MM.1S (cell line): Measurements from ENCODE around the gene PICK1.

Source experiments
- DNase-seq: peaks from one replicate; pipeline ENCODE4 v3.0.0-alpha.2; 2015
- H2AFZ ChIP-seq: fragments of 300-600 bp; sonication (generic); 2 replicates; pipeline ENCODE4 v1.6.0; 2016; ENCODE audit warnings: antibody characterized with exemption, low read length
- H3F3A ChIP-seq: fragments of 300-600 bp; sonication (generic); 2 replicates; pipeline ENCODE4 v1.6.1; 2016; ENCODE audit warnings: mild to moderate bottlenecking, antibody characterized with exemption, low read length, moderate library complexity, mixed read lengths; ENCODE audit not compliant: insufficient read depth
- H3K27ac ChIP-seq: fragments of 300-600 bp; sonication (generic); 2 replicates; pipeline ENCODE4 v1.5.1; 2016; ENCODE audit warnings: mild to moderate bottlenecking, low read length
- H3K27me3 ChIP-seq: fragments of 300-600 bp; sonication (generic); replicated peaks from 2 replicates; pipeline ENCODE4 v1.6.0; 2016; ENCODE audit warnings: low read length; ENCODE audit not compliant: insufficient read depth
- H3K36me3 ChIP-seq: fragments of 300-600 bp; sonication (generic); replicated peaks from 2 replicates; pipeline ENCODE4 v1.6.1; 2016; ENCODE audit warnings: mild to moderate bottlenecking, low read length, mixed read lengths; ENCODE audit not compliant: insufficient read depth
- H3K4me1 ChIP-seq: fragments of 300-600 bp; sonication (generic); 2 replicates; pipeline ENCODE4 v1.6.1; 2016; ENCODE audit warnings: low read length, mixed read lengths
- H3K4me2 ChIP-seq: fragments of 300-600 bp; sonication (generic); 2 replicates; pipeline ENCODE4 v1.6.0; 2016; ENCODE audit warnings: low read depth, low read length
- H3K4me3 ChIP-seq: fragments of 300-600 bp; sonication (generic); 2 replicates; pipeline ENCODE4 v1.5.1; 2016; ENCODE audit warnings: low read length, mixed read lengths
- H3K79me2 ChIP-seq: fragments of 300-600 bp; sonication (generic); 2 replicates; pipeline ENCODE4 v1.6.1; 2016; ENCODE audit warnings: mixed run types, low read length, mixed read lengths
- H3K9ac ChIP-seq: fragments of 300-600 bp; sonication (generic); 2 replicates; pipeline ENCODE4 v1.6.1; 2016; ENCODE audit warnings: low read length, mixed read lengths
- H3K9me2 ChIP-seq: fragments of 300-600 bp; sonication (generic); replicated peaks from 2 replicates; pipeline ENCODE4 v1.6.1; 2016; ENCODE audit warnings: mild to moderate bottlenecking, low read length, mixed read lengths; ENCODE audit not compliant: insufficient read depth
- H3K9me3 ChIP-seq: fragments of 300-600 bp; sonication (generic); replicated peaks from 2 replicates; pipeline ENCODE4 v1.6.1; 2016; ENCODE audit warnings: mild to moderate bottlenecking, low read length, mixed read lengths; ENCODE audit not compliant: insufficient read depth
- H4K20me1 ChIP-seq: fragments of 300-600 bp; sonication (generic); 2 replicates; pipeline ENCODE4 v1.6.1; 2016; ENCODE audit warnings: mild to moderate bottlenecking, low read length, moderate library complexity, mixed read lengths; ENCODE audit not compliant: insufficient read depth
- EZH2 ChIP-seq: fragments of 300-600 bp; sonication (generic); optimal IDR thresholded peaks from 2 replicates; pipeline ENCODE3; 2017; ENCODE audit warnings: low read depth, mild to moderate bottlenecking, antibody characterized with exemption, low read length, mixed read lengths
- EZH2phosphoT487 ChIP-seq: fragments of 300-600 bp; sonication (generic); IDR thresholded peaks from 2 replicates; pipeline ENCODE4 v1.6.1; 2018; ENCODE audit warnings: antibody characterized with exemption, low read length
- TF ChIP-seq, protein P1 (sequence below): fragments of 300-600 bp; sonication (generic); IDR thresholded peaks from 2 replicates; pipeline ENCODE4 v1.5.1; 2016; ENCODE audit warnings: antibody characterized with exemption, low read length, mixed read lengths

Gene PICK1

DNA sequence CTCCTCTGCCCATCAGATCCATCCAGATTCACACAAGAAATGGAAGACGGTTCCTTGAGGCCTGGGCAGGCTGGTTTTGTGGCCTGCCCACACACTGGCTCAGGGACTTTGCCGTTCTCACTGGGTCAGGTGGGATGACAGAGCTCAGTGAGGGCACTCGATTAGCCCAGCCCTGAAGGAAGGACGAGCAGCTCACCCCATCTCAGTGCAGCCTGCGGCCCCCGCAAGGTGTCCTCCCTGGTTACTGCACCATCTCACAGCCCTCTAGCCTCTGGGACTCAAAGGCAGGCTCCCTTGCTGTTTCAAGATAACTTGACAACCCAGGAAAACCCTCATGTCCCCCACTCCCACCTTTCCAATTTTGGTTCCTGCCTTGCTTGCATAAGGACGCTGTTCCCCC, 22.6 kb downstream of the PICK1 start:
- H3K27me3 ChIP-seq, result no peaks in the 10 kb centered on the region; the same call in 1 of the 2 replicates
- H3F3A ChIP-seq, result no peaks in the 10 kb centered on the region
- no peak overlapping the region for H3K4me2 ChIP-seq
- no peak overlapping the region for H3K9ac ChIP-seq
- no peaks in the 10 kb centered on the region for H4K20me1 ChIP-seq
- no peaks in the 10 kb centered on the region for H3K9me3 ChIP-seq
- no peak overlapping the region for H3K4me3 ChIP-seq
- H3K27ac ChIP-seq, result no peak overlapping the region
- TF ChIP-seq EZH2, result no peak
- TF ChIP-seq, protein P1, sequence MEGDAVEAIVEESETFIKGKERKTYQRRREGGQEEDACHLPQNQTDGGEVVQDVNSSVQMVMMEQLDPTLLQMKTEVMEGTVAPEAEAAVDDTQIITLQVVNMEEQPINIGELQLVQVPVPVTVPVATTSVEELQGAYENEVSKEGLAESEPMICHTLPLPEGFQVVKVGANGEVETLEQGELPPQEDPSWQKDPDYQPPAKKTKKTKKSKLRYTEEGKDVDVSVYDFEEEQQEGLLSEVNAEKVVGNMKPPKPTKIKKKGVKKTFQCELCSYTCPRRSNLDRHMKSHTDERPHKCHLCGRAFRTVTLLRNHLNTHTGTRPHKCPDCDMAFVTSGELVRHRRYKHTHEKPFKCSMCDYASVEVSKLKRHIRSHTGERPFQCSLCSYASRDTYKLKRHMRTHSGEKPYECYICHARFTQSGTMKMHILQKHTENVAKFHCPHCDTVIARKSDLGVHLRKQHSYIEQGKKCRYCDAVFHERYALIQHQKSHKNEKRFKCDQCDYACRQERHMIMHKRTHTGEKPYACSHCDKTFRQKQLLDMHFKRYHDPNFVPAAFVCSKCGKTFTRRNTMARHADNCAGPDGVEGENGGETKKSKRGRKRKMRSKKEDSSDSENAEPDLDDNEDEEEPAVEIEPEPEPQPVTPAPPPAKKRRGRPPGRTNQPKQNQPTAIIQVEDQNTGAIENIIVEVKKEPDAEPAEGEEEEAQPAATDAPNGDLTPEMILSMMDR, result no peak
- TF ChIP-seq EZH2phosphoT487, result no peak
- H3K9me2 ChIP-seq, result no peaks in the 10 kb centered on the region
- no peaks in the 10 kb centered on the region for H3K4me1 ChIP-seq
- H3K36me3 ChIP-seq, result no peaks in the 10 kb centered on the region
- DNase-seq, result no peak
- no peaks in the 10 kb centered on the region for H3K79me2 ChIP-seq
- no peak overlapping the region for H2AFZ ChIP-seq

GRCh38 chr22:38080474-38080849, 23.3 kb downstream of the PICK1 start:
- Histone ChIP-seq H3K36me3 (no peaks in the 10 kb centered on the region), H3K9me3 (no peaks in the 10 kb centered on the region), H3K9me2 (no peaks in the 10 kb centered on the region), H3F3A (no peaks in the 10 kb centered on the region), H3K4me3 (no peak overlapping the region), H3K9ac (no peak overlapping the region), H3K4me1 (no peaks in the 10 kb centered on the region), H3K4me2 (no peak overlapping the region), H3K27ac (no peak overlapping the region), H4K20me1 (no peaks in the 10 kb centered on the region), H2AFZ (no peak overlapping the region), H3K27me3 (no peaks in the 10 kb centered on the region; the same call in 1 of the 2 replicates), H3K79me2 (no peaks in the 10 kb centered on the region)
- TF ChIP-seq, protein P1, result no peak
- TF ChIP-seq EZH2 (no peak), EZH2phosphoT487 (no peak)
- DNase-seq, result no peak

DNA sequence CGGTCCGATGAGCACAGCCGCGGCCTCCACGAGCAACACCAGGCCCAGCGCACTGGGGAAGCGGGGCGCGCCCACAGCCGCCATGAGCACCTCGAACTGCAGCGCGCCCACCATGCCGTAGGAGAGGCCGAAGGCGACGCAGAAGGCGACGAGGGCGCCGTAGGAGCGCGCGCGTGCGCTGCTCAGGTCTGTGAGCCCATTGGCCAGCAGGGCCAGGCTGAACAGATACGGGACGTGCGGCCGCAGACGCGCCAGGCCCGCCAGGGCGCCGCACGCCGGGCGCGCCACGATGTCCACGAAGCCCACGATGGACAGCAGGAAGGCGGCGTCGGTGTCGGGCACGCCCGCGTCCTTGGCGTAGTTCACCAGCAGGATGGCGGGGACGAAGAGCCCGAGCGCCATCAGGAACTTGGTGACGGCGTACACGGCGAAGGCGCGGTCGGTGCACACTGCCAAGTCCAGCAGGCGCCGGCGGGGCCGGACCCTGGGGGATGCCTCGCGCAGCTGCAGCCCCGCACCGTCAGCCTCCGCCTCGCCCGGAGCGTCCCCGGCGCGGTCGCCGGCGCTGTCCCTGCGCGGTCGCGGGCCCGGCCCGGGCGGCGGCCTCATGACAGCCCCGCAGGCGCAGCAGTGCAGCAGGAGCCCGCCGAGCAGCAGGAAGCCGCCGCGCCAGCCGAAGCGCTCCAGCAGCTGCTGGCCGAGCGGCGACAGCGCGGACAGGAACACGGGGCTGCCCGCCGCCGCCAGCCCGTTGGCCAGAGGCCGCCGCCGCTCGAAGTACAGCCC, 23.8 kb downstream of the PICK1 start:
- no peak overlapping the region for H3K9ac ChIP-seq
- no peak overlapping the region for H3K4me3 ChIP-seq
- H3K36me3 ChIP-seq, result no peaks in the 10 kb centered on the region
- no peak overlapping the region for H2AFZ ChIP-seq
- DNase-seq, result no peak
- no peak overlapping the region for H3K4me2 ChIP-seq
- no peak overlapping the region for H3K27ac ChIP-seq
- no peaks in the 10 kb centered on the region for H3F3A ChIP-seq
- H3K9me2 ChIP-seq, result no peaks in the 10 kb centered on the region
- H3K79me2 ChIP-seq, result no peaks in the 10 kb centered on the region
- H3K4me1 ChIP-seq, result no peaks in the 10 kb centered on the region
- H3K27me3 ChIP-seq, result no peaks in the 10 kb centered on the region; the same call in 1 of the 2 replicates
- no peaks in the 10 kb centered on the region for H4K20me1 ChIP-seq
- H3K9me3 ChIP-seq, result no peaks in the 10 kb centered on the region
- TF ChIP-seq, protein P1, result no peak
- no peak for TF ChIP-seq EZH2phosphoT487
- TF ChIP-seq EZH2, result no peak
